Measurements from ENCODE around the gene PHF13.

Gene PHF13

DNA sequence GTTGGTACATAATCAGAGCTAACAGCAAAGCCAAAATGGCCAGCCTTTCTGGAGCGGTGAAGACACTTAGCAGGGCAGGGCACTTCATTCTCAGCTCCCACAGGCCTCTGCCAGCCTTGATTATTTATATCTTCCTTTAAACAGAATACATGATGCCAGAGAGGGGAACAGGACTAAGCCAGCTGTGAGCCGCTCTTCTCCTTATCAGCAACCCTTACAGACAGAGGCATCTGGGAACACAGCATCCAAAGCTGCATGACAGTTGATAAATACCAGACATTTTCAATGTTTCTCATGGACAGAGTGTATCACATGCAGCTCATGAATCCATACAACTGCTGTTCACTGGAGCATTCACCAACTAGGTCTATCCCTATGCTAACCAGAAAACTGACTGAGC, 59.0 kb downstream of the PHF13 start:
- Histone ChIP-seq H3K27ac (ENCODE audit: low read depth, low read length, severe bottlenecking) (peak overlapping the region; percentile 54), H3K9me3 (ENCODE audit: control insufficient read depth, low read length) (no peaks in the 10 kb centered on the region), H3K4me1 (ENCODE audit: control insufficient read depth, insufficient read depth, low read length, poor library complexity, severe bottlenecking) (peaks cover 3% of the 10 kb centered on the region), H3K4me3 (ENCODE audit: extremely low read depth, insufficient read depth, low read length, poor library complexity, severe bottlenecking) (no peak overlapping the region), H3K36me3 (ENCODE audit: control insufficient read depth, insufficient read depth, low read length) (peaks cover 78% of the 10 kb centered on the region)
- WGBS, 2 experiments (ENCODE audit: insufficient coverage in 2 of 2) = 63 to 100% methylated on average over 1 of the region's 2 CpGs
